H1 (cell line): ENCODE results near the gene CAP2.

Experiments
- CHD2 ChIP-seq: IDR thresholded peaks from 2 replicates; pipeline ENCODE4 v1.6.1; 2012; ENCODE audit warnings: low read length, improper control_type of control experiment
- CTCF ChIP-seq, 3 experiments: IDR thresholded peaks; 1 replicate in 2 of 3; 2 replicates in 1 of 3; pipeline versions ENCODE4 v1.5.1 to v1.6.1; 2011; ENCODE audit warnings: low read length in 3 of 3, mild to moderate bottlenecking in 3 of 3, inconsistent platforms in 2 of 3, low read depth in 1 of 3, moderate library complexity in 1 of 3; ENCODE audit not compliant: insufficient read depth in 1 of 3; ENCODE audit errors: control extremely low read depth in 1 of 3

- TF ChIP-seq CHD2 (no peak), CTCF (IDR thresholded peaks at IDR 0.05; ENCODE audit: control extremely low read depth in 1 of 3, insufficient read depth in 1 of 3, low read depth in 1 of 3, low read length in 3 of 3) (no peak)
Observed at GRCh38 chr6:17504005-17504404, 110.6 kb downstream of the CAP2 start.
